ENCODE measurements around the gene RNASE11.

RNASE11 gene

DNA sequence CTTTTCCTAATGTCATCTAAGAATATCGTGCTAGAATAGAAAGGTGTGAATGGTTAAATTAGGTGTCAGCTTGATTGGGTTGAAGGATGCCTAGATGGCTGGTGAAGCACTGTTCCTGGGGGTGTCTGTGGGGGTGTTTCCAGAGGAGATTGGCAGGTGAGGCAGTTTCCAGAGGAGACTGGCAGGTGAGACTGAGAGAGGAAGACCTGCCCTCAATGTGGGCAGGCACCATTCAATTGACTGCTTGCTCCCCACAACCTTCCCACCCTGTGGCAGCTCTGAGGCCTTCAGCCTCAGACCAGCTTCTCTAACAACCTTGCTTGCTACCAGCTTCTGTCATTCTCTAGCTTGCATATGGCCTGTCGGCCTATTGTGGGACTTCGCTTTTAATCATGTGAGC is 36.2 kb downstream of the RNASE11 start:
- Histone ChIP-seq H3K4me3 (ENCODE audit: low read length) (no peak overlapping the region), H3K79me2 (ENCODE audit: control insufficient read depth, low read length) (no peaks in the 10 kb centered on the region), H3K27ac (ENCODE audit: low read depth, low read length) (no peak overlapping the region), H3K4me2 (ENCODE audit: low read length) (no peak overlapping the region), H4K20me1 (ENCODE audit: control insufficient read depth, insufficient read depth, low read depth, low read length) (no peaks in the 10 kb centered on the region), H3K4me1 (ENCODE audit: control insufficient read depth, low read length) (no peaks in the 10 kb centered on the region), H3K9me2 (replicated peaks; ENCODE audit: control insufficient read depth, low read length) (no peaks in the 10 kb centered on the region), H3K36me3 (ENCODE audit: control insufficient read depth, low read length) (no peaks in the 10 kb centered on the region), H3K9me3 (ENCODE audit: control insufficient read depth, insufficient read depth, low read length) (no peaks in the 10 kb centered on the region), H3K27me3 (ENCODE audit: control insufficient read depth, low read length) (0 out of 2 replicates have a peak, but pooled peaks cover 4% of the 10 kb centered on the region), H3F3A (ENCODE audit: control insufficient read depth, insufficient read depth) (no peaks in the 10 kb centered on the region)
- TF ChIP-seq, protein P1, sequence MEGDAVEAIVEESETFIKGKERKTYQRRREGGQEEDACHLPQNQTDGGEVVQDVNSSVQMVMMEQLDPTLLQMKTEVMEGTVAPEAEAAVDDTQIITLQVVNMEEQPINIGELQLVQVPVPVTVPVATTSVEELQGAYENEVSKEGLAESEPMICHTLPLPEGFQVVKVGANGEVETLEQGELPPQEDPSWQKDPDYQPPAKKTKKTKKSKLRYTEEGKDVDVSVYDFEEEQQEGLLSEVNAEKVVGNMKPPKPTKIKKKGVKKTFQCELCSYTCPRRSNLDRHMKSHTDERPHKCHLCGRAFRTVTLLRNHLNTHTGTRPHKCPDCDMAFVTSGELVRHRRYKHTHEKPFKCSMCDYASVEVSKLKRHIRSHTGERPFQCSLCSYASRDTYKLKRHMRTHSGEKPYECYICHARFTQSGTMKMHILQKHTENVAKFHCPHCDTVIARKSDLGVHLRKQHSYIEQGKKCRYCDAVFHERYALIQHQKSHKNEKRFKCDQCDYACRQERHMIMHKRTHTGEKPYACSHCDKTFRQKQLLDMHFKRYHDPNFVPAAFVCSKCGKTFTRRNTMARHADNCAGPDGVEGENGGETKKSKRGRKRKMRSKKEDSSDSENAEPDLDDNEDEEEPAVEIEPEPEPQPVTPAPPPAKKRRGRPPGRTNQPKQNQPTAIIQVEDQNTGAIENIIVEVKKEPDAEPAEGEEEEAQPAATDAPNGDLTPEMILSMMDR (IDR thresholded peaks at IDR 0.05; ENCODE audit: low read depth, low read length, poor library complexity, severe bottlenecking): no peak
- no peak for TF ChIP-seq EZH2phosphoT487 (IDR thresholded peaks at IDR 0.05; ENCODE audit: borderline replicate concordance, low read length)

DNA sequence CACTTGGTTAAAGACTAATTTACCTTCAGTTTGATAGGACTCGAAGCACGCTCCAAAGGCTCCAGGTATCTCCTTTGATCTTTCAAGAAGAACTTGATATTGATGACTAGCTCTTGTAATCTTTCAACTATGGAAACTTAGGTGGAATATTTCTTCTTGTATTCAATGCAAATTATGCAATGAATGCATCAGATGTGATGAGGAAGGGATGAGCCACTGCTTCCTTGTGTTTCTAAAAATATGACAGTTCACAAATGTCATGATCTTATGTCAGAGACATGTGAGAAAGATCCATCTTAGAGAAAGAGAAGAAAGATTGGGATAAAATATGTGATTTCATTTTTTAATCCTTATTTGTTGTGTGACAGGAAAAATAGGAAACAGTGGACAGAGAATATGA is 36.9 kb downstream of the RNASE11 start:
- Histone ChIP-seq H4K20me1 (ENCODE audit: control insufficient read depth, insufficient read depth, low read depth, low read length) (no peaks in the 10 kb centered on the region), H3K27ac (ENCODE audit: low read depth, low read length) (no peak overlapping the region), H3K27me3 (ENCODE audit: control insufficient read depth, low read length) (0 out of 2 replicates have a peak, but pooled peaks cover 7% of the 10 kb centered on the region), H3F3A (ENCODE audit: control insufficient read depth, insufficient read depth) (no peaks in the 10 kb centered on the region), H3K9me3 (ENCODE audit: control insufficient read depth, insufficient read depth, low read length) (no peaks in the 10 kb centered on the region), H3K4me1 (ENCODE audit: control insufficient read depth, low read length) (no peaks in the 10 kb centered on the region), H3K79me2 (ENCODE audit: control insufficient read depth, low read length) (no peaks in the 10 kb centered on the region), H3K36me3 (ENCODE audit: control insufficient read depth, low read length) (no peaks in the 10 kb centered on the region), H3K4me2 (ENCODE audit: low read length) (no peak overlapping the region), H3K9me2 (replicated peaks; ENCODE audit: control insufficient read depth, low read length) (no peaks in the 10 kb centered on the region), H3K4me3 (ENCODE audit: low read length) (no peak overlapping the region)
- no peak for TF ChIP-seq EZH2phosphoT487 (IDR thresholded peaks at IDR 0.05; ENCODE audit: borderline replicate concordance, low read length)
- TF ChIP-seq, protein P1 (IDR thresholded peaks at IDR 0.05; ENCODE audit: low read depth, low read length, poor library complexity, severe bottlenecking): no peak

DNA sequence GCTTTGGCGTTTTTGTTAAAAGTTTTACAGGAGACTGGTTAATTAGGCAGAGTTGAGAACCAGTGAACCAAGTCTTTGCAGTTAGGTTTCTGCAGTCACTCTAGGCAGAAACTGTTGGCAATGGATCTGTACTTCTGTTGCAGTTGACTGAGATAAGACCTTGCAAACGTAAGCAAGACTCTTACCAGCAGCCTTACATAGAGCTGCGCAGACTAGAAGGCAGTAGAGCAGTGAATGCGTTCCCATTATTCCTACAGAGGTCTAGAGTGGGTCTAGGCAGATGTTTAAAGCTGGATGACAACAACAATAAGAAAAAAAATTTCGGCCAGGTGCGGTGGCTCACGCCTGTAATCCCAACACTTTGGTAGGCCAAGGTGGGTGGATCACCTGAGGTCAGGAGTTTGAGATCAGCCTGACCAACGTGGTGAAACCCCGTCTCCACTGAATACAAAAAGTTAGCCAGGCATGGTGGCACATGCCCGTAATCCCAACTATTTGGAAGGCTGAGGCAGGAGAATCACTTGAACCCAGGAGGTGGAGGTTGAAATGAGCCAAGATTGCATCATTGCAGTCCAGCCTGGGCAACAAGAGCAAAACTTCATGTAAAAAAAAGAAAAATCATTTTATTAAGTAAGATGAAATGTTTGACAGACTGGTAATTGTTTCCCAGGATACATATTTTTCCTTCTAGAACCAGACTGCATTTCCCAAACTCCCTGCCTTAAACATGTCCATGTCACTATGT is 39.2 kb downstream of the RNASE11 start:
- Histone ChIP-seq H4K20me1 (ENCODE audit: control insufficient read depth, insufficient read depth, low read depth, low read length) (no peaks in the 10 kb centered on the region), H3K4me3 (ENCODE audit: low read length) (no peak overlapping the region), H3K27ac (ENCODE audit: low read depth, low read length) (no peak overlapping the region), H3K27me3 (ENCODE audit: control insufficient read depth, low read length) (peaks cover 10% of the 10 kb centered on the region; the same call in 1 of the 2 replicates), H3K79me2 (ENCODE audit: control insufficient read depth, low read length) (no peaks in the 10 kb centered on the region), H3K36me3 (ENCODE audit: control insufficient read depth, low read length) (no peaks in the 10 kb centered on the region), H3K4me1 (ENCODE audit: control insufficient read depth, low read length) (no peaks in the 10 kb centered on the region), H3F3A (ENCODE audit: control insufficient read depth, insufficient read depth) (no peaks in the 10 kb centered on the region), H3K9me2 (replicated peaks; ENCODE audit: control insufficient read depth, low read length) (no peaks in the 10 kb centered on the region), H3K4me2 (ENCODE audit: low read length) (no peak overlapping the region), H3K9me3 (ENCODE audit: control insufficient read depth, insufficient read depth, low read length) (no peaks in the 10 kb centered on the region)
- TF ChIP-seq, protein P1 (IDR thresholded peaks at IDR 0.05; ENCODE audit: low read depth, low read length, poor library complexity, severe bottlenecking): no peak
- TF ChIP-seq EZH2phosphoT487 (IDR thresholded peaks at IDR 0.05; ENCODE audit: borderline replicate concordance, low read length): no peak
